Pancreas (tissue), 10 donors: ENCODE results near the gene NLRP11. TPM values are rescaled to one million over a fixed set of nuclear protein-coding genes. Genes with fewer than 3 reads are reported as not detected.

Experiments used
- ATAC-seq, 4 donors: fragments of 200-7000 bp; cut with Tn5 transposase; one replicate each; pipeline versions ENCODE4 v1.8.0 to v1.9.1; 2020; ENCODE audit warnings: mild to moderate bottlenecking in 4 of 4, moderate library complexity in 4 of 4
- DNase-seq, 6 donors: peaks; one replicate each; pipeline ENCODE4 v3.0.0-alpha.2; 2020
- FAIRE-seq: peaks from 2 replicates; lab custom pipeline; 2012; peaks lifted over from hg19 to GRCh38; lab: Jason Lieb, UNC
- H3K27ac ChIP-seq, 4 donors: fragments of 200-600 bp; sonication (generic); 1 replicate in 3 of 4; 2 replicates in 1 of 4; pipeline versions ENCODE4 v1.5.0 to v1.8.0; 2020
- H3K27me3 ChIP-seq, 4 donors: fragments of 200-600 bp; one replicate each; pipeline ENCODE4 v1.8.0; 2021
- H3K36me3 ChIP-seq, 3 donors: fragments of 200-600 bp; sonication (generic) in 1 of 3; one replicate each; pipeline versions ENCODE4 v1.5.0 to v1.8.0; 2020 to 2021
- H3K4me1 ChIP-seq, 3 donors: fragments of 200-600 bp; one replicate each; pipeline ENCODE4 v1.8.0; 2021
- H3K4me3 ChIP-seq, 4 donors: fragments of 200-600 bp; sonication (generic) in 2 of 4; one replicate each; pipeline versions ENCODE4 v1.5.0 to v1.8.0; 2020 to 2021
- H3K9me3 ChIP-seq, 4 donors: fragments of 200-600 bp; one replicate each; pipeline ENCODE4 v1.8.0; 2021
- WGBS, 2 donors: extraction: QIAGEN DNeasy Blood & Tissue Kit; methylation state at CpG; one replicate each; pipeline ENCODE4 v1.1.7; 2013; 5-methylcytosine and 5-hydroxymethylcytosine counted together
- intact Hi-C, 3 donors: fragments of 100-400 bp; cut with DNase I; formaldehyde crosslinking; loops; one replicate each; pipeline versions ENCODE4 v1.11.1 to v1.14.2; 2022
- polyA plus RNA-seq, 2 donors: library from polyadenylated mRNA; stranded (reverse); fragments of 200-250 nt; gene quantifications; one replicate each; pipeline ENCODE4 v1.2.3, GENCODE V29; 2013
- total RNA-seq, 6 donors: library from RNA; stranded (reverse); fragmentation: NEBNext Ultra II Directional in 4 of 6; extraction: Animal tissue kit (Norgen Biotek cat#: 25700) in 4 of 6; gene quantifications; one replicate each; pipeline versions ENCODE4 v1.2.1 to v1.2.4, GENCODE V29; 2021 to 2023
- TF ChIP-seq, protein P1 (sequence below), 4 donors: fragments of 200-600 bp; sonication (generic) in 3 of 4; IDR thresholded peaks; one replicate each; pipeline versions ENCODE4 v1.5.0 to v1.8.0; 2021; ENCODE audit warnings: antibody characterized with exemption in 4 of 4
- donor health status: healthy with polysubstance abuse.
- donor health status: DM: no; HTN: no; CAD: no; lungs with moderate emphysema.
- donor health status: DM: no; HTN: no; CAD: no.
- donor health status: control.
- donor health status: control.
- donor health status: Bipolar disorder and iron deficiency.
- donor health status: DM: yes; HTN: yes; CAD: no.
- donor health status: DM: no; HTN: no; CAD: no.
- donor health status: DM: no; HTN: no; CAD: no.
- donor health status: DM: yes; HTN: yes; CAD: no.

Gene NLRP11
- total and polyA plus RNA-seq, 8 donors: 0.04 to 0.22 (median 0.09) TPM; not detected in 1

GRCh38 chr19:55820037-55820436 is 11.8 kb downstream of the NLRP11 start:
- intact Hi-C loops: no loop called here
- H3K27me3 ChIP-seq: no peaks in the 10 kb centered on the region
- ATAC-seq (no peak), DNase-seq (no peak), FAIRE-seq (no peak)
- no peaks in the 10 kb centered on the region for H3K36me3 ChIP-seq
- no peaks in the 10 kb centered on the region for H3K9me3 ChIP-seq
- 54 to 62% methylated on average over 3 of the region's 3 CpGs for WGBS, 2 donors
- no peak overlapping the region for H3K27ac ChIP-seq
- TF ChIP-seq, protein P1, sequence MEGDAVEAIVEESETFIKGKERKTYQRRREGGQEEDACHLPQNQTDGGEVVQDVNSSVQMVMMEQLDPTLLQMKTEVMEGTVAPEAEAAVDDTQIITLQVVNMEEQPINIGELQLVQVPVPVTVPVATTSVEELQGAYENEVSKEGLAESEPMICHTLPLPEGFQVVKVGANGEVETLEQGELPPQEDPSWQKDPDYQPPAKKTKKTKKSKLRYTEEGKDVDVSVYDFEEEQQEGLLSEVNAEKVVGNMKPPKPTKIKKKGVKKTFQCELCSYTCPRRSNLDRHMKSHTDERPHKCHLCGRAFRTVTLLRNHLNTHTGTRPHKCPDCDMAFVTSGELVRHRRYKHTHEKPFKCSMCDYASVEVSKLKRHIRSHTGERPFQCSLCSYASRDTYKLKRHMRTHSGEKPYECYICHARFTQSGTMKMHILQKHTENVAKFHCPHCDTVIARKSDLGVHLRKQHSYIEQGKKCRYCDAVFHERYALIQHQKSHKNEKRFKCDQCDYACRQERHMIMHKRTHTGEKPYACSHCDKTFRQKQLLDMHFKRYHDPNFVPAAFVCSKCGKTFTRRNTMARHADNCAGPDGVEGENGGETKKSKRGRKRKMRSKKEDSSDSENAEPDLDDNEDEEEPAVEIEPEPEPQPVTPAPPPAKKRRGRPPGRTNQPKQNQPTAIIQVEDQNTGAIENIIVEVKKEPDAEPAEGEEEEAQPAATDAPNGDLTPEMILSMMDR (IDR thresholded peaks at IDR 0.05): no peak
- H3K4me3 ChIP-seq: no peak overlapping the region
- no peaks in the 10 kb centered on the region for H3K4me1 ChIP-seq

DNA sequence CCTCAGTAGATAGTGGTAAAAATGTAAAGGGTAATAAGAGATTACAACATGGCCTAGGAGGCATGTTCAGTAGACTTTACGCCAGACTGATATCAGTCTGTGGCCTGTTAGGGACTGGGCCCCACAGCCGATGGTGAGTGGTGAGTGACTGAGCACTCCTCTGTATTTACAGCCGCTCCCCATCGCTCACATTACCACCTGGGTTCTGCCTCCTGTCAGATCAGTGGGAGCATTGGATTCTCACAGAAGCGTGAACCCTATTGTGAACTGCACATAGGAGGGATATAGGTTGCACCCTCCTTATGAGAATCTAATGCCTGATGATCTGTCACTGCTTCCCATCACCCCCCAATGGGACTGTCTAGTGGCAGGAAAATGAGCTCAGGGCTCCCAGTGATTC is 17.9 kb downstream of the NLRP11 start:
- FAIRE-seq (no peak), ATAC-seq (no peak), DNase-seq (no peak)
- Histone ChIP-seq H3K27ac (no peak overlapping the region), H3K36me3 (no peaks in the 10 kb centered on the region), H3K27me3 (no peaks in the 10 kb centered on the region), H3K4me3 (no peak overlapping the region), H3K4me1 (no peaks in the 10 kb centered on the region), H3K9me3 (no peaks in the 10 kb centered on the region)
- TF ChIP-seq, protein P1 (IDR thresholded peaks at IDR 0.05): no peak
- intact Hi-C loops: loop anchor here in 2 of 3 donors (5.0 to 10.0 kb wide), 2 partner anchors 112 to 119 kb away; no protein-coding TSS in a partner anchor
- WGBS, 2 donors: 93 to 96% methylated on average over 5 of the region's 5 CpGs

DNA sequence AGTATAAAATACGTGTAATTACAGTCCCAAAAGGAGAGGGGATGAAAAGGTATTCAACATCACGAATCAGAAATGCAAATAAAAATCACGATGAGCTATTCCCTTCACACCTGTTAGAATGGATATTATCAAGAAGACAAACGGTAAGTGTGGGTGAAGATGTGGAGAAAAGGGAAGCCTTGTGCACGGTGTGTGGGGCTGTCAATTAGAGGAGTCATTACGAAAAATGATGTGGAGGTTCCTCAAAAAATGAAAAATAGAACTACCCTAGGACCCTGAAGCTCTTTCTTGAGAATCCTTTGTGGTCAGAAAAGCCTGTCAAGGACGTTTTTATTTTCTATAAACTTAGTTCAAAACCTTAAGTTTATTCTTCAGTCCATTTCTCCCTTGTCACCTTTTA is 19.4 kb downstream of the NLRP11 start:
- no peak for ATAC-seq
- DNase-seq: no peak
- TF ChIP-seq, protein P1 (IDR thresholded peaks at IDR 0.05): no peak
- H3K4me3 ChIP-seq: no peak overlapping the region
- H3K36me3 ChIP-seq: no peaks in the 10 kb centered on the region
- intact Hi-C loops: loop anchor here in 2 of 3 donors (5.0 to 10.0 kb wide), 2 partner anchors 110 to 118 kb away; no protein-coding TSS in a partner anchor
- 40 to 55% methylated on average over 7 of the region's 7 CpGs for WGBS, 2 donors
- H3K4me1 ChIP-seq: no peaks in the 10 kb centered on the region
- no peak overlapping the region for H3K27ac ChIP-seq
- no peaks in the 10 kb centered on the region for H3K27me3 ChIP-seq
- no peak for FAIRE-seq
- no peaks in the 10 kb centered on the region for H3K9me3 ChIP-seq

DNA sequence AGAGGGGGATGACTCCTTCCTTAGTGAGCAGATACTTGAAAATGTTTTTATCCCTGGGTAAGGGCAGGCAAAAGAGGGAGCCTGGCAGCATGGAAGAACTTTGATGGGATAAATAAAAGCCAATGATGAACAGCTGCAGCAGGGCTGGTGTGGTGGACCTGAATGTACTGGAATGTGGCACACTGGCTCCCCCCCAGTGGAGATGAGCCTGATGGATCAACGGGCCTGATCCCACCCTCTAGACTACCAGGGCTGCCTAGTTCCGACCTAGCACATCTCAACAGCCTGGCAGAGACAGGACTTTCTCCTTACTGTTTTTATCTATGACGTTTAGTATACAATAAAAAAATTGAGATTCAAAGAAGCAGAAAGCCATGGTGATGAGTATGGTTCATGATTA is 20.5 kb downstream of the NLRP11 start:
- FAIRE-seq (no peak), ATAC-seq (no peak), DNase-seq (no peak)
- intact Hi-C loops: loop anchor here in 2 of 3 donors (5.0 to 10.0 kb wide), 2 partner anchors 109 to 117 kb away; no protein-coding TSS in a partner anchor
- TF ChIP-seq, protein P1 (IDR thresholded peaks at IDR 0.05): no peak
- no peak overlapping the region for H3K27ac ChIP-seq
- H3K27me3 ChIP-seq: no peaks in the 10 kb centered on the region
- H3K4me1 ChIP-seq: no peaks in the 10 kb centered on the region
- 52 to 65% methylated on average over 3 of the region's 3 CpGs for WGBS, 2 donors
- H3K4me3 ChIP-seq: no peak overlapping the region
- no peaks in the 10 kb centered on the region for H3K36me3 ChIP-seq
- H3K9me3 ChIP-seq: no peaks in the 10 kb centered on the region

GRCh38 chr19:55809381-55810058 is 22.3 kb downstream of the NLRP11 start:
- TF ChIP-seq, protein P1 (IDR thresholded peaks at IDR 0.05): peak; percentile 15 to 46 (median 36)
- intact Hi-C loops: loop anchor here in 2 of 3 donors (5.0 to 10.0 kb wide), 2 partner anchors 107 to 115 kb away; no protein-coding TSS in a partner anchor
- 18 to 21% methylated on average over 20 of the region's 20 CpGs for WGBS, 2 donors
- DNase-seq (peak; percentile 61 to 90 (median 72)), FAIRE-seq (no peak), ATAC-seq (peak; percentile 95 to 99 (median 97))
- Histone ChIP-seq H3K36me3 (no peaks in the 10 kb centered on the region), H3K27me3 (no peaks in the 10 kb centered on the region), H3K4me1 (no peaks in the 10 kb centered on the region), H3K27ac (no peak overlapping the region), H3K9me3 (no peaks in the 10 kb centered on the region), H3K4me3 (no peak overlapping the region)
